GM19099 (cell line): ENCODE measurements around the gene NEK8.
A peak's percentile ranks its signal among the peaks of the same experiment; 100 is the strongest.

Experiments
- POLR2A ChIP-seq: IDR thresholded peaks from 3 replicates; pipeline ENCODE4 v1.6.1; 2011; ENCODE audit warnings: low read depth; ENCODE audit not compliant: insufficient read length; ENCODE audit errors: extremely low read depth

NEK8 gene

GRCh38 chr17:28744972-28745785 is 16.6 kb downstream of the NEK8 start:
- TF ChIP-seq POLR2A: peak; percentile 41

DNA sequence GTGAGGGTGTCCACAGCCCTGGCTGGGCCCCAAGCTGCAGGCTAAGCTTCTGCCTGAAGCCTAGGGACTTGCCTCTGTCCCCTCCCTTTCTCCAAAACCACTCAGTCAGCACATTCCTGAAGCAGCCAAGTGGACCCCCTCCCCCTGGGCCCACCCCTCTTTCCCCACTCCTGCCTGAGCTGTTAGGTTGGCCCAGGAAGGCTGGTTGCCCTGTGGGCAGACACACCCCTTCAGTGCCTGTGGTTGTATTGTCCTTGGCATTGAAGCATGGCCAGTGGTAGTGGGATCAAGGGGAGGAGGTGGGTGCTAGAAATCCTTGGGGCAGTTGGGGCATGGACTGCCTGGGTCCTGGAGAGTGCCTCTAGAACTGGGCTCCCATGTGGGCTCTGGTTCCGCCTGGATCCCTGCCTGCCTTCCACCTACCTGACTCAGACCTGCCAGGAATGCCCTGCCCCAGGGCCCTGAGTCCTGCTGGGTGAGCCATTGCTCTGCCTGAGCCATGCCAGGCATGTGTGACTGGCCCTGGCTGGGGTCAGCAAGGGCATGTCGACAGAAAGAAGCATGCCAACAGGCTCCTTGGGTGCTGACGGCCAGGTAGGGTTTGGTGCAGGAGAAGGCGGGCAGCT is 17.3 kb downstream of the NEK8 start:
- no peak for TF ChIP-seq POLR2A

- TF ChIP-seq POLR2A: no peak
These were observed 18.0 kb downstream of the NEK8 start for GRCh38 chr17:28746611-28747050.

DNA sequence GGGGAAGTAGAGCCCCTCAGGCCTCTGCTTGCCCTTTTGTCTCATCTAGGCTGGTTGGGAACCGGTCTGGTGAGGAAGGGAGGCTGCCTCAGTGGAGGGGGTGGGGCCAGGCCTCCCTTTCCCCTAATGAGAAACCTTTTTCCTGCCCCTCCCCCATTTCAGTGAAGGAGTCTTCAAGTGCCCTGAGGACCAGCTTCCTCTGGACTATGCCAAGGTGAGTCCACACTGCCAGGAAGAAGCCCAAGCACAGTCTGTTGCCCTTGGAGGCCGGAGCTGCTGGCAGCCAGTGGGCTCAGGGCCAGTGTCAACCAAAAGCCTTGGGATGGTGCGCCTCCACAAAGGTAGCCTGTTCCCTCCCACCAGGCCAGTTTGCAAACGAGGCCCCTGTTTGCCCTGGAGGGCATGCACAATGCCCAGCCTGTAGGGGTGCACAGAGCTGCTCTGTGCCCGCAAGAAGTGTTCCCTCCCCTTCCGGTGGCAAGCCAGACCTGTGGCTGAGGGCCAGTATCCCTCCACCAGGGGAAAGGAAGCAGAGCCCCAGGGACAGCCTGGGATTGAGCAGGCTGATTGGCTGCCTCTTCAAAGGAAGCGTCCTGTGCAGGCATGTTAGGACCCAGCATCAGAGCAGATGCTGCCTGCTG is 18.6 kb downstream of the NEK8 start:
- TF ChIP-seq POLR2A: peak; percentile 2

GRCh38 chr17:28747801-28748750 is 19.5 kb downstream of the NEK8 start:
- no peak for TF ChIP-seq POLR2A

DNA sequence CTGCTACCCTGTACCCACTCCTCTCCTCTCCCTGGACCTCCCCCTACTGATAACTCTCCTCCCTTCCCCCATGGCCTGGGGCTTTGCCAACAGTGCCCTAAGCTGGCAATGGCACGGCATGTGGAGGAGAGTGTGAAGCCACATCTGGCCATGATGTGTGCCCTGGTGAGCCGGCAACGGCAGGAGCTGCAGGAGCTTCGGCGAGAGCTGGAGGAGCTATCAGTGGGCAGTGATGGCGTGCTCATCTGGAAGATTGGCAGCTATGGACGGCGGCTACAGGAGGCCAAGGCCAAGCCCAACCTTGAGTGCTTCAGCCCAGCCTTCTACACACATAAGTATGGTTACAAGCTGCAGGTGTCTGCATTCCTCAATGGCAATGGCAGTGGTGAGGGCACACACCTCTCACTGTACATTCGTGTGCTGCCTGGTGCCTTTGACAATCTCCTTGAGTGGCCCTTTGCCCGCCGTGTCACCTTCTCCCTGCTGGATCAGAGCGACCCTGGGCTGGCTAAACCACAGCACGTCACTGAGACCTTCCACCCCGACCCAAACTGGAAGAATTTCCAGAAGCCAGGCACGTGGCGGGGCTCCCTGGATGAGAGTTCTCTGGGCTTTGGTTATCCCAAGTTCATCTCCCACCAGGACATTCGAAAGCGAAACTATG is 20.4 kb downstream of the NEK8 start:
- no peak for TF ChIP-seq POLR2A

GRCh38 chr17:28749516-28750177 is 21.1 kb downstream of the NEK8 start:
- TF ChIP-seq POLR2A: no peak

DNA sequence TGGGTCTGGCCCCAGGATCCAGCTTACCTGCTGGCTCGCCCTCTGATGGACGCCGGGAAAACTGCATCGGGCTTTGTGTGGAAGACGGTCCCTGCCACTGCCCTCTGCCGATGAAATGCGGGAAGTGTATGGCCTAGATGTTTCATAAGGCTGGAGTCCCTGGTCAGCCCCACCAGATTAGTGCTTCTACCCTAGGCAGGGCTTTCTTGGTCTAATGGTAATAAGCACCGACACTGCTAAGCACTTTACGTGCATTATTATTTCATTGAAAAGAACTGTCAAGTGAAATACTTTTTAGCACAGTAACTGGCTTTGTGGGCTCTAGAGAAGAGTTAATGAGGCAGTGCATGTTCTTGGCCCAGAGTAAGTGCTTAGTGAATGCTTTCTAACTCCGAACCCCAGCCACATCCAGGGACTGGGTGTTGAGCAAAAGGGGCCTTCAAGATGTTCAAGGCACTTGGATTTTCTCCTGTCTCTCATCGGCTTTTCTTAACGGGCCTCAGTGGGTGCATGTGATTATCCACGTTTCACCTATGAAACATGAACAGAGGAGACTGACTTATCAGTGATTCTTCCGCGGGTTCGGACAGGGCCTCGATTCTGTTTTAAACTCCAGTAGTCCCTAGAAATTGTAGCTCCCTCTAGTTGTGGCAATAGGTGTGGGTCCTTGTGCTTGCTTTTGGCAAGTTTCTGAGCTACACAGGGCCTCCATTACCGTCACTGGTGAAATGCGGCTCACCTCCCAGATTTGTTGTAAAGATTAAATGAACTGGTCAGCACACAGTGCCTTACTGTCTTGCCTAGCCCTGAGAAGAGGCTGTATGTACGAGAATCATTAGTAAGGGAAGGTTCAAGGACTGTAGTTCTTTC is 21.8 kb downstream of the NEK8 start:
- no peak for TF ChIP-seq POLR2A

- no peak for TF ChIP-seq POLR2A
These were observed 23.2 kb downstream of the NEK8 start for GRCh38 chr17:28751600-28752366.

DNA sequence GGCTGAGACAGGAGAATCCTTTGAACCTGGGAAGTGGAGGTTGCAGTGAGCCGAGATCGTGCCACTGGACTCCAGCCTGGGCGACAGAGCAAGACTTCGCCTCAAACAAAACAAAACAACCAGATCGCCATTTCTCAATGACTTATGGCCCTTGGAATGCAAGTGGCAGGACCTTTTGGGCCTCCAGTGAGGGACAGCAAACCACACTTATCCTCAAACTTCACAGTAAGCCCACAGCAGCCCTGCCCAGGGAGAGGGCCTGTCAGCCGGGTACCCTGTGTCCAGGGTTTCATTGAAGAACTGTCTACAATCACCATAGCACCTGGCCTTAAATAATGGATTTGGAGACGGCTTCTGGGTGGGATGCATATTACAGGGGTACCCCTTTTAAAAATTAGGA is 26.9 kb downstream of the NEK8 start:
- no peak for TF ChIP-seq POLR2A

DNA sequence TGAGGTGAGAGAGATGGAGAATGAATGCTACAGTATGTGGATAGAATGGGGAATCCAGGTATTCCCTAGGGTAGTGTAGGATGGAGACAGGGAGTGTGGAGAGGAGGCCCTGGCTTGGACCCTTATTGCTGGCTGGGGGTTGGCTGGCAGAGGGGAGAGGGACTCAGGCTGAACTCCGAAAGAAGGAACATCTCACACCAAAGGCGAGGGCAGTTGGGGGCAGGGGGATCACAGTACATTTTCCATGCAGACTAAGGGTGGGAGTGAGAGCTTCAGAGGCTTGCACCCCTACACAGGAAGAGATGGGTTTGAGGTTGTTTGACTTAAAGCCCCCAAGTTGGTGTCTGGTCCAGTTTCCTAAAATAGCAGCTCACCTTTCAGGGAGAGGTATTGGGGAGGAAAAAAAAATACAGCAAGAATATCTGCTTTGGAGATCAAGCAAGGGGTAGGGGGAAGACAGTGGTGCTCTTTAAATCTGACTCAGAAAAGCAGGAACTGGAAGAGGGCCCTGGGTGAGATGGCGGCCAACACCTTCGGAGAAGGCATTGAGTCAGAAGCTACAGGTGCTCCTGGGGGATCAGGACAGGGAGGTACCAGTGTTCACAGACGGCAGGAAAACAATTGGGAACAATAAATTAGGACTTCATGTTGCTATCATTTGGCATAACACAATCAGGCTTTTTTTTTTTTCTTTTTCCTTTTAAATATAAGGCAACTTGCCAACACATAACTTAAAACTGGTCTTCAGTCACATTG is 27.6 kb downstream of the NEK8 start:
- TF ChIP-seq POLR2A: no peak
